GM18870 (cell line): Measurements from ENCODE around the gene ASAP3.
"Not testable (repeated sequence)": the region's sequence is repeated elsewhere in the genome, so short reads cannot be mapped to it uniquely, and the experiment has no call there.

ENCODE experiments used
- ATAC-seq: cut with Tn5 transposase; IDR thresholded peaks from one replicate; pipeline ENCODE4 v1.9.1; 2021; ENCODE audit warnings: moderate library complexity; ENCODE audit not compliant: unreplicated experiment

ASAP3 gene

DNA sequence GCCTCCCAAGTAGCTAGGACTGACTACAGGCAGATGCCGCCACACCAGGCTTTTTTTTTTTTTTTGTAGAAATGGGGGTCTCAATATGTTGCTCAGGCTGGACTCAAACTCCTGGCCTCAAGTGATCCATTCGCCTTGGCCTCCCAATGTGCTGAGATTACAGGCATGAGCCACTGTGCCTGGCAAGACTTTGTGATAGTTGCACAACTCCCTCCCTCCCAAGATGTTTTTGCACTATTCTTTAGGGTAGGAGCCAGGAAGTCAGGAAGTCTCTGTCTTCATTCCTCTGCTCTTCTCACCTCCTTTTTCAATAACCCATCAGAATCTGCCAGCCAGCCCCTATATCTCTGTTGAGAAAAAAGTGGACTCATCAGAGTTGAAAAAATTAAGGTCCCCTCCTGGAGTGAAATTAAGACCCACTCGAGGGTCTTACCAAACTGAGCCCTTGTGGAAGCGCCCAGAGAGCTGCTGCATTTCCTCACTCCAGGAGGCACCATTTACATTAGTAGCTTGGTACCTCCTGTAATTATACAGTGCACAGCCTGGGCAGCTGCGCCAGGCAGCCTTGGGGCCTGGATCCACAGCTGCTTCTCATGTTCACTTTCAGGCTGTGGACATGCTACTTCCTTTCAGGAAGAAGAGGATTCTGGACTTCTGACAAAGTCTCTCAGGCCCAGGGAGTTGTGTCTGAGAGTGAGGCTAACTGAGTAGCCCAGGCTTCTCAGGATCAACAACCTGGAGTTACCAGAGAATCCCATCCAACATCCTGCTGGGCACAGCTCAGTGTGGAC is 83.5 kb downstream of the ASAP3 start:
- ATAC-seq, result no peak

DNA sequence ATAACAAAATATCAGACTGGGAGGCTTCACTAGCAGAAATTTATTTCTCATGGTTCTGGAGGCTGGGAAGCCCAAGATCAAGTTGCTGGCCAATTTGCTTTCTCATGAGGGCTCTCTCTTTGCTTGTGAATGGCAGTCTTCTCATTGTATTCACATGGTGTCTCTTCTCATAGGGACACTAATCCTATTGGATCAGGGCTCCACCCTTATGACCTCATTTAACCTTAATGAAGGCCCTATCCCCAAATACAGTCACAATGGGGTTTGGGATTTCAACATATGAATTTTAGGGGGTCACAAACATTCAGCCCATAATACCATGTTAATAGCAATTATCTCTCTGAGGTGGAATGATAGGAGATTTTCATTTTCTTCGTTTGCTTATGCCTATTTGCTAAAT is 84.8 kb downstream of the ASAP3 start:
- ATAC-seq, result no peak

DNA sequence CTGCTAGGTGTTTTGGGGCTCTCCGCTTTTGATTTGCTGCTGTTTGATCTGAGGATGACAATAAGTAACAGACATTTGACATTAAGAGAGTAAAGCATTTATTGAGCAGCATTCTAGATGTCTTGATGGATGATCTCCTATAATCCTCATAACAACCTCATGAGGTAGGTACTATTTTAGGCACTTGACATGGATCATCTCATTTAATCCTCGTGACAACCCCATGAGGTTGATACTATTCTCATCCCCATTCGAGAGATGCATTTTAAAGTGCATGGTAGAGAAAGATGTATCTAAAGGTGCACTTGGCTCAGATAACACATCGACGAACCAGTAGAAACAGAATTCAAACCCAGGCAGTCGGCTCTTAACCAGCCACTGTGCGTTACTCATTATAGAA is 86.1 kb downstream of the ASAP3 start:
- ATAC-seq, result no peak

- ATAC-seq, result no peak
Observed at GRCh38 chr1:23396380-23396779, 87.6 kb downstream of the ASAP3 start.

- no peak for ATAC-seq
Observed at GRCh38 chr1:23395849-23396248, 88.1 kb downstream of the ASAP3 start.

DNA sequence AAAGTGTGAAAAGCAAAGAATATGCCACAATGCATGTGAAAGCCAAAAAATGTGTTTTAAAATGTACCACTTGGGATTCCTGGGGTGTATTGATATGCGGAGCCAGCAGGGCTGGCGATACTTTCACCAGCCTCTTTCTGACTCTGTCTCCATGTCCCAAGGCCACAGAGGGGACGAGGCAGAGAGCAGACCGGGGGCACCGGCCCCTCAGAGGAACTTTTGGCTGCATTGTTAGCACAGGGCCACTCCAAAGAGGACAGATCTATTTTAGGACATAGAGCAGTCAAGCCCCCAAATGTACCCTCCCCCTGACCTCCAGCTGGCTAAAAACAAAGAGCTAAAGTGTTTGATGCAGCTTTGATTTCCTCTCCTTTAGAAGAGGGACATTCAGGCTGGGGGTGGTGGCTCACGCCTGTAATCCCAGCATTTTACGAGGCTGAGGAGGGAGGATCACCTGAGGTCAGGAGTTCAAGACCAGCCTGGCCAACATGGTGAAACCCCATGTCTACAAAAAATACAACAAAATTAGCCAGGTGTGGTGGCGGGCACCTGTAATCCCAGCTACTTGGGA is 88.7 kb downstream of the ASAP3 start:
- no peak for ATAC-seq

DNA sequence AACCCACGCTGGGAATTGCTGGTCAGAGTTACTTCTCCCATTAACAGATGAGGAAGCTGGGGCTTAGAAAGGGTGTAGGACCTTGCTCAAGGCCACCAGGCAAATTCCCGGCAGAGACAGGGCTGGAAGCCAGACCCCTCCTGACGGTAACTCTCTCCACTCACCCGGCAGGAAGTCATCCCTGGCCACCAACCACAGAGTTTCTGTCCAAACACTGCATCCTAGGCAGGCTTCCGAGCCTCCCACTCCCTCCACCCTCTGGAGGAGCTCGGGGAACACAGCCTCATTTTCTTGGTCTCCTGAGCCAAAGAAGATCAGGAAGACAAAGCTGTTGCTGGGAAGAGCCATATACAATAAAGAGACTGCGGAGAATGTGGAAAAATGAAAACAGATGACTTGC is 89.3 kb downstream of the ASAP3 start:
- no peak for ATAC-seq

DNA sequence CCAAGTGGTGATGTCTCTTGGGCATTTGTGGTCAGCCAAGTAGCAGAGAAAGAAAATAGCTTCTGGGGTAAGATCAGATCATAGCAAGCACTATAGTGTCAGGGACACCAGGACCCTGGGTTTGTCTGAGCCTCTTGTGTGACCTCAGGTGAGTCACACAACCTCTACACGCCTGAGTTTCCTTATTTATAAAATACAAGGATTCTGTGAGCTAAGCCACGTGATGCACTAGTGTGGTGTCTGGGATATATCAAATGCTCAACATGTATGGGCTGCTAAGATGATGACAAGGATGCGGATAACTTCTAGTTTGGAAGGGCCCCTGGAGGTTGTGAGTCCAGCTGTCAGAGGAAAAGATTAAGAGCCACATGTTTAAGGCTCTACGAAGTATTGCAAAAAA is 89.8 kb downstream of the ASAP3 start:
- no peak for ATAC-seq

- ATAC-seq, result no peak
Observed at GRCh38 chr1:23393706-23394105, 90.3 kb downstream of the ASAP3 start.

DNA sequence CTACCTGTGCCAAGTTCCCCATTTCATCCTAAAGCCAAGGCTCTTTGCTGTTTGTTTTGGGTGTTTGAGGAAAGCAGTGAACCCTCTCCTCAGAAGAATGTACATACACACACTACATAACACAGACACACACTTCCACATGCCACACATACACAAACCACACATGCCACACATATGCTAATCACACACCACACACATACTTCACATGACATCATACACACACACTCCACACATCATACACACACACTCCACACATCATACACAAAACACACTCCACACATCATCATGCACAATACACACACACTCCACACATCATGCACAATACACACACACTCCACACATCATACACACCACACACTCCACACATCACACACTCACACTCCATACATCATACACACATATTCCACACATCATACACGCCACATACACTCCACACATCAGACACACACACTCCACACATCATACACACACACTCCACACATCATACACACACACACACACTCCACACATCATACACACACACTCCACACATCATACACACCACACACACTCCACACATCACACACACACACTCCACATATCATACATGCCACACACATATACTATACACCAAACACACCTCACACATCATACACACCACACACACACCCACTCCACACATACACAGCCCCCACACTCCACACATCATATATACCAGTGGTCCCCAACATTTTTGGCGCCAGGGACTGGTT is 91.7 kb downstream of the ASAP3 start:
- ATAC-seq, result no peak

DNA sequence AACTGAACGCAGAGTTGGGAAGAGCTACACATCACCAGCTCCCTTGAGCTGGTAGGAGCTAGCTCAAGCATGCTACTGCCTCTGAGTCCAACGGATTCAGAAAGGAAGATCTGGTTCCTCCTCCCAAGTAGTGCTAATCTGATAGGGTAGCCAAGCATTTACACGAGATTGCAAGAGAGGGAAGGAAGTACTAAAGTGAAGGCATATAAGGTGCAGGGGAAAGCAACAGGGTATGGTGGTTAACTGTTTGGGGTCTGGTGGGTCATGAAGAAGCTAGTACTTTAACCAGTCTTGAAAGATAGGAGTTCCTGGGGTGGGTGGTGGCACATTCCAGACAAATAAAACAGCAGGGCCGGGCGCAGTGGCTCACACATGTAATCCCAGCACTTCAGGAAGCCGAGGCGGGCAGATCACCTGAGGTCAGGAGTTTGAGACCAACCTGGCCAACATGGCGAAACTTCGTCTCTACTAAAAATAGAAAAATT is 94.1 kb downstream of the ASAP3 start:
- ATAC-seq, result no peak

DNA sequence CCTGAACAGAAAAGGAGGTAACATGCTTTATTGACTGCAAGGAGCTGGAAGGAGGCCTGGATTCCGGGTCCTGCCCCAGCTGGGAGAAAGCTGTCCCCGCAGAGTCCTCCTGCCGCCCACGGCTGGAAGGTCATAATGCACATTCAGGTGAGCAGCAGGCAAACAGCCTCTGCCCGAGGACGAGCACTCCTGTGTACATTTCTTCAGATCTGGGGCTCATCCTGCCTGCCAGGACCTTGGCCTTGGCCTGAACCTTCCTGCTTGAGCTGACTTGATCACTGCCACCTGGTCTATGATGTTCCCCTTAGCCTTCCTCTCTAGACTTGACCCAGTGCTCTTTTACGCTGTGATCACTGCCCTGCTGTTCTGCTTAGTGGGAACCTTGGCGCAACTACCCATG is 96.5 kb downstream of the ASAP3 start:
- no peak for ATAC-seq

DNA sequence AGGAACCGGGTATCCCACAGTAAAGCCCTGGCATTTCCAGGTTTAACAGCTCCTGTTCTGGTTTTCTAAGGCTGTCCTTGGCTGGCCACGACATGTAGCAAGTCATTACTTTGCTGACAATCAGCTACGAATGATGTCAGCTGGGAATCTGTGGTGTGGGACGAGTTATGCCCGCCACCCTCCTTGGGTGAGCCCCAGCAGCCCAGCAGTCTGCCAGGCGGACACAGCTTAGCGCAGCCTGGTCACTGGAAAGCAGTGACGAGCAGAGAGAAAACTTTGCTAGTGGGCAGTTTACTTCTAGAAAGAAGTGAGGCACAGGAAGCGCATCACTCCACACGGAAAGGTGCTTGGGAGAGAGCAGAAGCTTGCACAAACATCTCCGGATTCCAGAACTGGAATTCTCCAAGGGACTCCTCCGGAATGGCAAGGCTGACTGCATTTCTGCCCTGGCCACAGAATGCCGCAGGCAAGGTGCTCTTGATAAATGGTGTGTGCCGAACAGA is 98.8 kb downstream of the ASAP3 start:
- no peak for ATAC-seq

DNA sequence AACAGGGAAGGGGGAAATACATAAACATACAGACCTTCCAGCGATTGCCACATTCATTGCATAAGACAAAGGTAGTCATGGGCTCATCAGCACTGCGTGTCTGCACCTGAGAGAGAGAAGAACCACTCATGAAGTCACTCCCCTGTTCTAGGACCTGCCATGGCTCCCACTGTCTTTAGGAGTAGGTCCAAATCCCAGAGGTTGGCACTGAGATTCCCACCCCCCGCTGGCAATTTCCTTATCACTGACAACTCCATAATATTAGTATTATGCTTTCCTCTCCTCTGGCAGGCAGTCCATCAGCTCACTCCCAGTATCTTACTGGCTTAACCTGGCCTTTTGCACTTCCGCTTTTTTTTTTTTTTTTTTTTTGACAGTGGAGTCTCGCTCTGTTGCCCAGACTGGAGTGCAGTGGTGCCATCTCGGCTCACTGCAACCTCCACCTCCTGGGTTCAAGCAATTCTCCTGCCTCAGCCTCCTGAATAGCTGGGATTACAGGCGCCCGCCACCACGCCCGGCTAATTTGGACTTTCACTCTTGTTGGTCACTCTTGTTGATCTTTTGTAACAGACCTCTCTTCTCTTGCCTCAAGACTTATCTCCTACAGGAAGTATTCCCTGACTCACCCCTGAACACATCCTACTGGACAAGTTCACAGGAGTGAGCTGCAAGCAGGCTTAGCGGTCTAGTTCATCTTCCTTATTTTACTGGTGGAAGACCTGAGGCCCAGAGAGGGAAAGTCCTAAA is 99.5 kb downstream of the ASAP3 start:
- ATAC-seq, result no peak

GRCh38 chr1:23383577-23384311 is 100.2 kb downstream of the ASAP3 start:
- no peak for ATAC-seq

DNA sequence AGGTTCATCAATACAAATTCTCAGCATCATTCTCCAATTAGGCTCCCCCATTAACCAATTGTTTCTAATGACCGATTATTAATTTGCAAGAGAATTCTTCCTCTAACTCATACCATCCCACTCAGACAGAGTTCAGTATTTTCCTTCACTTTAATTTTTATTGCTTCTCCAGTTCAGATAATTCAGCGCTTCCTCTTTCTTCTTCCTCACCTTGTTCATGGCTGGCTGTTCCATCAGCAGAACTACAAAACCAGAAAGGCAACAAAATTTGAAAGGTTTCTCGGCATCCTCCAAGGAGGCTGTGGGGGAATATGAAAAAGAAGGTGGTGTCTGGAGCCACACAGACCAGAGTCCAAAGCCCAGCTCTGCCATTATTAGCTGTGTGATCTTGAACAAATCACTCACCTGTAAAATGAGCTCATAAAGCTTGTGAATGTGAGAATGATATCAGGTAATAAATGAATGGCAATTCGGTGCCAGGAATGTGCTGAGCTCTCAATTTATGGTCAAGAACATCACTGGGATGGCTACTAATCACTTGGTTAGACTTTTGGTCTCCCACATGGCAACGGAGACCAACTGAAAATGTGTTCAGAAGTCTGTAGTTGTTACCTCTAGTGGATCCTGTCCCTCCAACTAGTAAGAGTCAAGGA is 102.6 kb downstream of the ASAP3 start:
- ATAC-seq, result no peak

DNA sequence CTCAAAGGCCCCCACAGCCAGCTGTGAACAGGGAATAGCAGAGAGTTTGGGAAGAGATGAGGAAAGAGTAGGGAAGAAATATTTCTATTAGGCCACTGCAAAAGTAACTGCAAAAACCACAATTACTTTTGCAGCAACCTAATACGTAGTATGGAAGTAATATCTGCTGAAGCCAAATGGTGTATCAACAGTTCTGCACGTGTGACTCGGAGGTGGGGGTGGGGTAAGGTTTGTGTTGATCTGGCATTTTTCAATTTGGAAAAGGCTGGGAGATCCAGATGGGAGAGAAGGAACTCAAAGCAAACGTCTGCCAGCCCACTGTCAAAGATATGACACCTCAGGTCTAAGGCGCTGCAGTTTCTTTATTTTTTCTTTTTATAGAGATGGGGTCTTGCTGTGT is 103.3 kb downstream of the ASAP3 start:
- no peak for ATAC-seq

DNA sequence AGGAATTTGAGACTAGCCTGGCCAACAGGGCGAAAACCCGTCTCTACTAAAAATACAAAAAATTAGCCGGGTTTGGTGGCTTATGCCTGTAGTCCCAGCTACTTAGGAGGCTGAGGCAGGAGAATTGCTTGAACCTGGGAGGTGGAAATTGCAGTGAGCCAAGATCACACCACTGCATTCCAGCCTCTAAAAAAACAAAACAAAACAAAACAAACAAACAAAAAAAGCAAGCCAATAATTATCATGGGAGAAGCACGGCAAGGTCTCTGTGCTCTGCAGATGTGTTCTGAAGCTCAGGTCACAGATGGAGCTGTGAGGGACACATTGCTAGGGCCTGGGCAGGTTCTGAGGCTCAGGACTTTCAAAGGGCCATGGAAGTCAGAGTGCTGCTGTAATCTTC is 103.7 kb downstream of the ASAP3 start:
- not testable (repeated sequence) for ATAC-seq
